Smooth muscle cell (in vitro differentiated cells): ENCODE results near the gene JMJD8. TPM values are rescaled to one million over a fixed set of nuclear protein-coding genes. Genes with fewer than 3 reads are reported as not detected.

Experiments
- DNase-seq: peaks from one replicate; lab custom pipeline; 2025; ENCODE audit not compliant: unreplicated experiment; lab: John Stamatoyannopoulos, UW
- H2AFZ ChIP-seq: fragments of 200-600 bp; sonication (generic); 2 replicates; pipeline ENCODE4 v1.6.0; 2016; ENCODE audit warnings: antibody characterized with exemption, low read depth, mild to moderate bottlenecking
- H3F3A ChIP-seq: fragments of 200-600 bp; sonication (generic); 2 replicates; pipeline ENCODE4 v1.6.0; 2017; ENCODE audit warnings: antibody characterized with exemption, low read depth
- H3K27ac ChIP-seq: fragments of 200-600 bp; sonication (generic); 2 replicates; pipeline ENCODE4 v1.5.1; 2016; ENCODE audit warnings: low read depth, mild to moderate bottlenecking
- H3K27me3 ChIP-seq: fragments of 200-600 bp; sonication (generic); 2 replicates; pipeline ENCODE4 v1.6.1; 2016; ENCODE audit warnings: low read depth, mild to moderate bottlenecking
- H3K36me3 ChIP-seq: fragments of 200-600 bp; sonication (generic); 2 replicates; pipeline ENCODE4 v1.5.1; 2016; ENCODE audit warnings: low read depth
- H3K4me1 ChIP-seq: fragments of 200-600 bp; sonication (generic); 2 replicates; pipeline ENCODE4 v1.5.1; 2016; ENCODE audit warnings: low read depth
- H3K4me2 ChIP-seq: fragments of 200-600 bp; sonication (generic); 2 replicates; pipeline ENCODE4 v1.6.0; 2016; ENCODE audit warnings: mild to moderate bottlenecking
- H3K4me3 ChIP-seq: fragments of 200-600 bp; sonication (generic); 2 replicates; pipeline ENCODE4 v1.5.1; 2016; ENCODE audit warnings: mild to moderate bottlenecking
- H3K79me2 ChIP-seq: fragments of 200-600 bp; sonication (generic); 2 replicates; pipeline ENCODE4 v1.6.0; 2016; ENCODE audit warnings: low read depth, mild to moderate bottlenecking
- H3K9ac ChIP-seq: fragments of 200-600 bp; sonication (generic); 2 replicates; pipeline ENCODE4 v1.6.0; 2016; ENCODE audit warnings: low read depth
- H3K9me3 ChIP-seq: fragments of 200-600 bp; sonication (generic); replicated peaks from 2 replicates; pipeline ENCODE4 v1.5.1; 2016; ENCODE audit warnings: low read depth
- H4K20me1 ChIP-seq: fragments of 200-600 bp; sonication (generic); 2 replicates; pipeline ENCODE4 v1.6.0; 2016; ENCODE audit warnings: low read depth
- WGBS: methylation state at CpG from one replicate; pipeline ENCODE4 v1.1.7; 2016; ENCODE audit warnings: low lambda C conversion rate; 5-methylcytosine and 5-hydroxymethylcytosine counted together
- polyA plus RNA-seq: library from polyadenylated mRNA; unstranded; fragments of >200 nt; fragmentation: Nextera tagmentation; extraction: Ambion mirVana; gene quantifications from 2 replicates; pipeline ENCODE4 v1.2.1, GENCODE V29; 2016
- total RNA-seq: library from RNA; depleted of rRNA; stranded (reverse); fragments of >200 nt; gene quantifications from 2 replicates; pipeline ENCODE4 v1.2.3, GENCODE V29; 2014
- TF ChIP-seq, protein P1 (sequence below): fragments of 200-600 bp; sonication (generic); IDR thresholded peaks from 2 replicates; pipeline ENCODE4 v1.5.1; 2017; ENCODE audit warnings: borderline replicate concordance, mild to moderate bottlenecking, antibody characterized with exemption; ENCODE audit not compliant: insufficient read depth, poor library complexity, severe bottlenecking

Gene JMJD8
- total and polyA plus RNA-seq, 2 experiments from 2014 or later: 42.9 to 95.1 TPM

- TF ChIP-seq, protein P1, sequence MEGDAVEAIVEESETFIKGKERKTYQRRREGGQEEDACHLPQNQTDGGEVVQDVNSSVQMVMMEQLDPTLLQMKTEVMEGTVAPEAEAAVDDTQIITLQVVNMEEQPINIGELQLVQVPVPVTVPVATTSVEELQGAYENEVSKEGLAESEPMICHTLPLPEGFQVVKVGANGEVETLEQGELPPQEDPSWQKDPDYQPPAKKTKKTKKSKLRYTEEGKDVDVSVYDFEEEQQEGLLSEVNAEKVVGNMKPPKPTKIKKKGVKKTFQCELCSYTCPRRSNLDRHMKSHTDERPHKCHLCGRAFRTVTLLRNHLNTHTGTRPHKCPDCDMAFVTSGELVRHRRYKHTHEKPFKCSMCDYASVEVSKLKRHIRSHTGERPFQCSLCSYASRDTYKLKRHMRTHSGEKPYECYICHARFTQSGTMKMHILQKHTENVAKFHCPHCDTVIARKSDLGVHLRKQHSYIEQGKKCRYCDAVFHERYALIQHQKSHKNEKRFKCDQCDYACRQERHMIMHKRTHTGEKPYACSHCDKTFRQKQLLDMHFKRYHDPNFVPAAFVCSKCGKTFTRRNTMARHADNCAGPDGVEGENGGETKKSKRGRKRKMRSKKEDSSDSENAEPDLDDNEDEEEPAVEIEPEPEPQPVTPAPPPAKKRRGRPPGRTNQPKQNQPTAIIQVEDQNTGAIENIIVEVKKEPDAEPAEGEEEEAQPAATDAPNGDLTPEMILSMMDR: no peak
- H3K27me3 ChIP-seq: no peaks in the 10 kb centered on the region
- H3K4me3 ChIP-seq: no peak overlapping the region
- 98% methylated on average over 12 of the region's 12 CpGs for WGBS
- H4K20me1 ChIP-seq: no peaks in the 10 kb centered on the region
- H3K36me3 ChIP-seq: no peaks in the 10 kb centered on the region
- no peaks in the 10 kb centered on the region for H3K79me2 ChIP-seq
- no peaks in the 10 kb centered on the region for H3K9me3 ChIP-seq
- DNase-seq: no peak
- no peak overlapping the region for H2AFZ ChIP-seq
- H3F3A ChIP-seq: no peaks in the 10 kb centered on the region
- H3K4me2 ChIP-seq: no peak overlapping the region
- no peak overlapping the region for H3K27ac ChIP-seq
- no peak overlapping the region for H3K9ac ChIP-seq
- peaks cover 9% of the 10 kb centered on the region for H3K4me1 ChIP-seq
These were observed 48.2 kb upstream of the JMJD8 start for GRCh38 chr16:732332-732731.

GRCh38 chr16:730666-731509 is 46.8 kb upstream of the JMJD8 start:
- no peak overlapping the region for H3K4me3 ChIP-seq
- no peaks in the 10 kb centered on the region for H3K79me2 ChIP-seq
- H3K9me3 ChIP-seq: no peaks in the 10 kb centered on the region
- H3K4me1 ChIP-seq: peaks cover 10% of the 10 kb centered on the region
- no peaks in the 10 kb centered on the region for H4K20me1 ChIP-seq
- no peak overlapping the region for H3K27ac ChIP-seq
- H2AFZ ChIP-seq: no peak overlapping the region
- peaks cover 4% of the 10 kb centered on the region for H3F3A ChIP-seq
- H3K36me3 ChIP-seq: no peaks in the 10 kb centered on the region
- no peaks in the 10 kb centered on the region for H3K27me3 ChIP-seq
- no peak for DNase-seq
- H3K4me2 ChIP-seq: no peak overlapping the region
- WGBS: 93% methylated on average over 22 of the region's 22 CpGs
- H3K9ac ChIP-seq: no peak overlapping the region
- TF ChIP-seq, protein P1: no peak

- H3F3A ChIP-seq: peaks cover 4% of the 10 kb centered on the region
- no peaks in the 10 kb centered on the region for H3K9me3 ChIP-seq
- H3K79me2 ChIP-seq: no peaks in the 10 kb centered on the region
- no peak for DNase-seq
- no peaks in the 10 kb centered on the region for H3K27me3 ChIP-seq
- H3K4me3 ChIP-seq: no peak overlapping the region
- no peaks in the 10 kb centered on the region for H3K36me3 ChIP-seq
- peaks cover 10% of the 10 kb centered on the region for H3K4me1 ChIP-seq
- 96% methylated on average over 37 of the region's 37 CpGs for WGBS
- H3K27ac ChIP-seq: no peak overlapping the region
- no peak overlapping the region for H3K4me2 ChIP-seq
- no peak overlapping the region for H3K9ac ChIP-seq
- H2AFZ ChIP-seq: no peak overlapping the region
- TF ChIP-seq, protein P1: no peak
- no peaks in the 10 kb centered on the region for H4K20me1 ChIP-seq
These were observed 45.9 kb upstream of the JMJD8 start for GRCh38 chr16:729768-730665.
